Stimulated activated naive CD8-positive, alpha-beta T cell treated with anti-CD3 and anti-CD28 coated beads, Interleukin-15, Interleukin-2, amounts not matched to agents 100 ng/mL and 50 ng/mL, for 24 hours (primary cell): ENCODE results near the gene PAX2.

Experiments
- H3K27ac Mint-ChIP-seq: one replicate; pipeline ENCODE4 v1.8.0; 2021; ENCODE audit warnings: mild to moderate bottlenecking, mixed read lengths
- H3K27me3 Mint-ChIP-seq: one replicate; pipeline ENCODE4 v1.8.0; 2021; ENCODE audit warnings: mixed read lengths
- H3K36me3 Mint-ChIP-seq: one replicate; pipeline ENCODE4 v1.8.0; 2021; ENCODE audit warnings: low read depth, mixed read lengths
- H3K4me1 Mint-ChIP-seq: one replicate; pipeline ENCODE4 v1.8.0; 2021; ENCODE audit warnings: low read depth, mixed read lengths
- H3K4me3 Mint-ChIP-seq: one replicate; pipeline ENCODE4 v1.8.0; 2021; ENCODE audit warnings: mild to moderate bottlenecking, mixed read lengths
- H3K9me3 Mint-ChIP-seq: one replicate; pipeline ENCODE4 v1.8.0; 2021; ENCODE audit warnings: mixed read lengths

Gene PAX2

GRCh38 chr10:100866575-100867098 lies 121.3 kb downstream of the PAX2 start:
- Mint-ChIP-seq H3K9me3 (no peaks in the 10 kb centered on the region), H3K4me3 (no peak overlapping the region), H3K36me3 (no peaks in the 10 kb centered on the region), H3K4me1 (no peaks in the 10 kb centered on the region), H3K27ac (no peak overlapping the region), H3K27me3 (peaks cover 35% of the 10 kb centered on the region)

- Mint-ChIP-seq H3K4me1 (no peaks in the 10 kb centered on the region), H3K27ac (no peak overlapping the region), H3K36me3 (no peaks in the 10 kb centered on the region), H3K9me3 (no peaks in the 10 kb centered on the region), H3K27me3 (peaks cover 27% of the 10 kb centered on the region), H3K4me3 (no peak overlapping the region)
Measured at GRCh38 chr10:100867261-100867963, 122.0 kb downstream of the PAX2 start.

GRCh38 chr10:100868382-100868781 lies 123.0 kb downstream of the PAX2 start:
- no peak overlapping the region for H3K4me3 Mint-ChIP-seq
- no peaks in the 10 kb centered on the region for H3K4me1 Mint-ChIP-seq
- H3K9me3 Mint-ChIP-seq = no peaks in the 10 kb centered on the region
- peaks cover 28% of the 10 kb centered on the region for H3K27me3 Mint-ChIP-seq
- H3K27ac Mint-ChIP-seq = no peak overlapping the region
- no peaks in the 10 kb centered on the region for H3K36me3 Mint-ChIP-seq

GRCh38 chr10:100869399-100869798 lies 124.0 kb downstream of the PAX2 start:
- Mint-ChIP-seq H3K27me3 (peaks cover 22% of the 10 kb centered on the region), H3K27ac (no peak overlapping the region), H3K36me3 (no peaks in the 10 kb centered on the region), H3K4me3 (no peak overlapping the region), H3K9me3 (no peaks in the 10 kb centered on the region), H3K4me1 (no peaks in the 10 kb centered on the region)

GRCh38 chr10:100872034-100872791 lies 126.8 kb downstream of the PAX2 start:
- H3K9me3 Mint-ChIP-seq = no peaks in the 10 kb centered on the region
- no peaks in the 10 kb centered on the region for H3K4me1 Mint-ChIP-seq
- H3K27me3 Mint-ChIP-seq = peaks cover 11% of the 10 kb centered on the region
- H3K36me3 Mint-ChIP-seq = no peaks in the 10 kb centered on the region
- H3K4me3 Mint-ChIP-seq = no peak overlapping the region
- H3K27ac Mint-ChIP-seq = no peak overlapping the region

GRCh38 chr10:100873146-100873826 lies 127.9 kb downstream of the PAX2 start:
- Mint-ChIP-seq H3K4me3 (no peak overlapping the region), H3K36me3 (no peaks in the 10 kb centered on the region), H3K27me3 (peaks cover 15% of the 10 kb centered on the region), H3K4me1 (no peaks in the 10 kb centered on the region), H3K9me3 (no peaks in the 10 kb centered on the region), H3K27ac (no peak overlapping the region)

GRCh38 chr10:100873827-100874326 lies 128.5 kb downstream of the PAX2 start:
- Mint-ChIP-seq H3K4me1 (no peaks in the 10 kb centered on the region), H3K4me3 (no peak overlapping the region), H3K27ac (no peak overlapping the region), H3K9me3 (no peaks in the 10 kb centered on the region), H3K27me3 (peaks cover 15% of the 10 kb centered on the region), H3K36me3 (no peaks in the 10 kb centered on the region)

- H3K9me3 Mint-ChIP-seq = no peaks in the 10 kb centered on the region
- H3K27ac Mint-ChIP-seq = no peak overlapping the region
- peaks cover 15% of the 10 kb centered on the region for H3K27me3 Mint-ChIP-seq
- no peaks in the 10 kb centered on the region for H3K4me1 Mint-ChIP-seq
- H3K4me3 Mint-ChIP-seq = no peak overlapping the region
- H3K36me3 Mint-ChIP-seq = no peaks in the 10 kb centered on the region
Measured at GRCh38 chr10:100874702-100875483, 129.5 kb downstream of the PAX2 start.

GRCh38 chr10:100875484-100876166 lies 130.2 kb downstream of the PAX2 start:
- no peaks in the 10 kb centered on the region for H3K36me3 Mint-ChIP-seq
- H3K27me3 Mint-ChIP-seq = peaks cover 15% of the 10 kb centered on the region
- H3K27ac Mint-ChIP-seq = no peak overlapping the region
- no peaks in the 10 kb centered on the region for H3K9me3 Mint-ChIP-seq
- no peaks in the 10 kb centered on the region for H3K4me1 Mint-ChIP-seq
- H3K4me3 Mint-ChIP-seq = no peak overlapping the region

- no peaks in the 10 kb centered on the region for H3K9me3 Mint-ChIP-seq
- H3K4me3 Mint-ChIP-seq = no peak overlapping the region
- no peaks in the 10 kb centered on the region for H3K36me3 Mint-ChIP-seq
- no peak overlapping the region for H3K27ac Mint-ChIP-seq
- peaks cover 15% of the 10 kb centered on the region for H3K27me3 Mint-ChIP-seq
- no peaks in the 10 kb centered on the region for H3K4me1 Mint-ChIP-seq
Measured at GRCh38 chr10:100876585-100877460, 131.4 kb downstream of the PAX2 start.

- H3K27ac Mint-ChIP-seq = no peak overlapping the region
- H3K36me3 Mint-ChIP-seq = no peaks in the 10 kb centered on the region
Measured at GRCh38 chr10:100877461-100877850, 132.1 kb downstream of the PAX2 start.

GRCh38 chr10:100878291-100878910 lies 133.0 kb downstream of the PAX2 start:
- Mint-ChIP-seq H3K27ac (no peak overlapping the region), H3K9me3 (no peaks in the 10 kb centered on the region), H3K27me3 (peaks cover 9% of the 10 kb centered on the region), H3K4me3 (no peak overlapping the region), H3K4me1 (no peaks in the 10 kb centered on the region), H3K36me3 (no peaks in the 10 kb centered on the region)

More at GRCh38 chr10:100877461-100877850, 132.1 kb downstream of the PAX2 start:
- no peaks in the 10 kb centered on the region for H3K9me3 Mint-ChIP-seq
- H3K4me1 Mint-ChIP-seq = no peaks in the 10 kb centered on the region
- H3K4me3 Mint-ChIP-seq = no peak overlapping the region
- H3K27me3 Mint-ChIP-seq = peaks cover 15% of the 10 kb centered on the region
